Measurements from ENCODE around the gene POU3F4. TPM values are rescaled to one million over a fixed set of nuclear protein-coding genes. Genes with fewer than 3 reads are reported as not detected.

POU3F4 gene
- polyA plus RNA-seq, 1 experiment = not detected

DNA sequence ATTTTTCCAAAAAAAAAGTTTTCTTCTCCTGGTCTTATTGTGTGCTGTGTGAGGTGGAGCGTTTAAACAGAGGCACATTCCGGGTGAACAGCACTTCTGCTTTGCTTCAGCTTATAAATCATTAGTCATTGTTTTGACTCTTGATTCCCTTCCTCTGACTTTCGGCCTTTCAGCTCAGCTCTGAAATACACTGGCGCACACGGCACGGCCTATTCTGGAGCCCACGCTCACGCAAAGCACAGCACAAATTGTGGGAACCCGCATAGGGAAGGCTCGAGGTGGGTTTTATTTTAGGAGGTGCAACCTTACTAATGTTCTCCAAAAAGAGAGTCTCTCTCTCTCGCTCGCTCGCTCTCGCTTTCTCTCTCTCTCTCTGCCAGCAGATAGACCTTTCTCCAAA is 4.0 kb downstream of the POU3F4 start:
- no peak for TF ChIP-seq CTCF (IDR thresholded peaks at IDR 0.05; ENCODE audit: insufficient read depth, low read depth, low read length)
- POLR2A ChIA-PET = no interaction called here

GRCh38 chrX:83516597-83516996 is 8.5 kb downstream of the POU3F4 start:
- no peak for DNase-seq (ENCODE audit: low read depth)
- no peak overlapping the region for H3K4me3 ChIP-seq (ENCODE audit: low read depth, low read length)
- CTCF ChIA-PET = no interaction called here
- no peaks in the 10 kb centered on the region for H3K27me3 ChIP-seq (ENCODE audit: control insufficient read depth, insufficient read depth, low read length)
- no peaks in the 10 kb centered on the region for H3K36me3 ChIP-seq (ENCODE audit: control insufficient read depth, insufficient read depth, low read length)
- TF ChIP-seq CTCF (IDR thresholded peaks at IDR 0.05; ENCODE audit: insufficient read depth, low read depth, low read length) = no peak
- POLR2A ChIA-PET = no interaction called here

More for the DNA sequence above, 4.0 kb downstream of the POU3F4 start:
- Histone ChIP-seq H3K27me3 (ENCODE audit: control insufficient read depth, insufficient read depth, low read length) (no peaks in the 10 kb centered on the region), H3K4me3 (ENCODE audit: low read depth, low read length) (no peak overlapping the region), H3K36me3 (ENCODE audit: control insufficient read depth, insufficient read depth, low read length) (no peaks in the 10 kb centered on the region)
- no peak for DNase-seq (ENCODE audit: low read depth)
- CTCF ChIA-PET = no interaction called here

GRCh38 chrX:83521905-83522304 is 13.8 kb downstream of the POU3F4 start:
- DNase-seq (ENCODE audit: low read depth) = no peak

GRCh38 chrX:83529950-83530349 is 21.9 kb downstream of the POU3F4 start:
- TF ChIP-seq CTCF (IDR thresholded peaks at IDR 0.05; ENCODE audit: insufficient read depth, low read depth, low read length) = no peak
- H3K4me3 ChIP-seq (ENCODE audit: low read depth, low read length) = no peak overlapping the region
- POLR2A ChIA-PET = no interaction called here
- no peaks in the 10 kb centered on the region for H3K36me3 ChIP-seq (ENCODE audit: control insufficient read depth, insufficient read depth, low read length)
- CTCF ChIA-PET = no interaction called here
- no peak for DNase-seq (ENCODE audit: low read depth)
- H3K27me3 ChIP-seq (ENCODE audit: control insufficient read depth, insufficient read depth, low read length) = no peaks in the 10 kb centered on the region

More at GRCh38 chrX:83521905-83522304, 13.8 kb downstream of the POU3F4 start:
- POLR2A ChIA-PET = no interaction called here
- H3K36me3 ChIP-seq (ENCODE audit: control insufficient read depth, insufficient read depth, low read length) = no peaks in the 10 kb centered on the region
- CTCF ChIA-PET = no interaction called here
- no peak for TF ChIP-seq CTCF (IDR thresholded peaks at IDR 0.05; ENCODE audit: insufficient read depth, low read depth, low read length)
- H3K27me3 ChIP-seq (ENCODE audit: control insufficient read depth, insufficient read depth, low read length) = no peaks in the 10 kb centered on the region
- H3K4me3 ChIP-seq (ENCODE audit: low read depth, low read length) = no peak overlapping the region

GRCh38 chrX:83535417-83536196 is 27.5 kb downstream of the POU3F4 start:
- no peak for DNase-seq (ENCODE audit: low read depth)
- TF ChIP-seq CTCF (IDR thresholded peaks at IDR 0.05; ENCODE audit: insufficient read depth, low read depth, low read length) = no peak

More at GRCh38 chrX:83535417-83536196, 27.5 kb downstream of the POU3F4 start:
- H3K36me3 ChIP-seq (ENCODE audit: control insufficient read depth, insufficient read depth, low read length) = no peaks in the 10 kb centered on the region
- ChIA-PET CTCF (no interaction called here), POLR2A (no interaction called here)
- H3K4me3 ChIP-seq (ENCODE audit: low read depth, low read length) = no peak overlapping the region
- no peaks in the 10 kb centered on the region for H3K27me3 ChIP-seq (ENCODE audit: control insufficient read depth, insufficient read depth, low read length)

All from BJ (cell line).